ENCODE results near the gene HEATR5B.

- no peak for TF ChIP-seq REST (IDR thresholded peaks at IDR 0.05; ENCODE audit: insufficient replicate concordance, low read depth)
- TF ChIP-seq CTCF (IDR thresholded peaks at IDR 0.05; ENCODE audit: insufficient read depth, low read length) = no peak
- no peak for TF ChIP-seq POLR2AphosphoS5 (IDR thresholded peaks at IDR 0.05; ENCODE audit: low read depth)
These were observed 625 bp upstream of the HEATR5B start for GRCh38 chr2:37084797-37085196.
